BJ (cell line): ENCODE data around the gene PODXL. TPM values are rescaled to one million over a fixed set of nuclear protein-coding genes. Genes with fewer than 3 reads are reported as not detected.

Experiments
- CTCF ChIA-PET: fragments of 350-600 bp; formaldehyde crosslinking; extraction: SDS; loops from one replicate; lab custom pipeline; 2021; ENCODE audit warnings: antibody characterized with exemption, inconsistent platforms; lab: Yijun Ruan, JAX
- POLR2A ChIA-PET: fragments of 300-600 bp; sonication (Branson Sonifier 250); formaldehyde crosslinking; extraction: SDS; loops from one replicate; lab custom pipeline; 2021; ENCODE audit warnings: antibody characterized with exemption; lab: Charles Lee
- DNase-seq: peaks from one replicate; pipeline ENCODE4 v3.0.0-alpha.2; 2011; ENCODE audit warnings: low read depth
- H3K27me3 ChIP-seq: 2 replicates; pipeline ENCODE4 v1.6.0; 2011; ENCODE audit warnings: low read length; ENCODE audit not compliant: control insufficient read depth, insufficient read depth
- H3K36me3 ChIP-seq: 2 replicates; pipeline ENCODE4 v1.5.1; 2011; ENCODE audit warnings: low read length; ENCODE audit not compliant: control insufficient read depth, insufficient read depth
- H3K4me3 ChIP-seq: 2 replicates; pipeline ENCODE4 v1.5.1; 2011; ENCODE audit warnings: low read depth, mild to moderate bottlenecking, control low read depth, low read length
- CTCF ChIP-seq: IDR thresholded peaks from 2 replicates; pipeline ENCODE4 v1.5.1; 2011; ENCODE audit warnings: low read depth, mild to moderate bottlenecking, control low read depth, inconsistent platforms, low read length, moderate library complexity; ENCODE audit not compliant: insufficient read depth
- polyA plus RNA-seq: library from polyadenylated mRNA; depleted of rRNA; stranded (reverse); fragments of >200 nt; gene quantifications from 2 replicates; pipeline ENCODE4 v1.2.3, GENCODE V29; 2011

PODXL gene
- polyA plus RNA-seq, 1 experiment = 0.53 TPM

GRCh38 chr7:131602304-131602993, 46.0 kb upstream of the PODXL start:
- ChIA-PET CTCF (interaction anchor here (1.2 kb wide), 1 partner anchor 52 kb away, joined by 4 read pairs; no protein-coding TSS in a partner anchor), POLR2A (no interaction called here)
- no peak for DNase-seq

GRCh38 chr7:131600085-131600881, 43.9 kb upstream of the PODXL start:
- ChIA-PET POLR2A (no interaction called here), CTCF (no interaction called here)
- DNase-seq = no peak

More at GRCh38 chr7:131602304-131602993, 46.0 kb upstream of the PODXL start:
- no peak overlapping the region for H3K4me3 ChIP-seq
- TF ChIP-seq CTCF = no peak
- H3K36me3 ChIP-seq = no peaks in the 10 kb centered on the region
- peaks cover 21% of the 10 kb centered on the region for H3K27me3 ChIP-seq

GRCh38 chr7:131596785-131597184, 40.4 kb upstream of the PODXL start:
- POLR2A ChIA-PET = interaction anchor here (0.6 kb wide), 1 partner anchor 20 kb away, joined by 7 read pairs; no protein-coding TSS in a partner anchor
- Histone ChIP-seq H3K27me3 (peaks cover 8% of the 10 kb centered on the region), H3K4me3 (no peak overlapping the region), H3K36me3 (no peaks in the 10 kb centered on the region)
- CTCF ChIA-PET = no interaction called here
- no peak for TF ChIP-seq CTCF
- DNase-seq = no peak

More at GRCh38 chr7:131600085-131600881, 43.9 kb upstream of the PODXL start:
- TF ChIP-seq CTCF = no peak
- Histone ChIP-seq H3K4me3 (no peak overlapping the region), H3K27me3 (peaks cover 16% of the 10 kb centered on the region), H3K36me3 (no peaks in the 10 kb centered on the region)

- H3K27me3 ChIP-seq = peaks cover 11% of the 10 kb centered on the region; the same call in 1 of the 2 replicates
- H3K4me3 ChIP-seq = no peak overlapping the region
- DNase-seq = no peak
- no peaks in the 10 kb centered on the region for H3K36me3 ChIP-seq
- POLR2A ChIA-PET = no interaction called here
- CTCF ChIA-PET = no interaction called here
- no peak for TF ChIP-seq CTCF
Measured at GRCh38 chr7:131595699-131596098, 39.3 kb upstream of the PODXL start.

- H3K4me3 ChIP-seq = no peak overlapping the region
- peaks cover 10% of the 10 kb centered on the region for H3K27me3 ChIP-seq
- no peak for TF ChIP-seq CTCF
- H3K36me3 ChIP-seq = no peaks in the 10 kb centered on the region
- no peak for DNase-seq
- POLR2A ChIA-PET = no interaction called here
- CTCF ChIA-PET = no interaction called here
Measured at GRCh38 chr7:131591687-131592319, 35.4 kb upstream of the PODXL start.
